Fibroblast of mammary gland (primary cell): ENCODE data around the gene TOMM7.

Experiments used
- DNase-seq: peaks from one replicate; pipeline ENCODE4 v3.0.0-alpha.2; 2010; ENCODE audit warnings: low read depth
- H3K4me3 ChIP-seq: 2 replicates; pipeline ENCODE4 v1.5.1; 2011; ENCODE audit warnings: low read depth, mild to moderate bottlenecking, low read length, moderate library complexity; ENCODE audit not compliant: control insufficient read depth
- CTCF ChIP-seq: conservative IDR thresholded peaks from 2 replicates; pipeline ENCODE4 v1.5.1; 2011; ENCODE audit warnings: low read depth, low read length, inconsistent platforms; ENCODE audit not compliant: control insufficient read depth, insufficient read depth

TOMM7 gene

GRCh38 chr7:22865602-22865960 is 42.9 kb upstream of the TOMM7 start:
- no peak overlapping the region for H3K4me3 ChIP-seq
- no peak for DNase-seq
- TF ChIP-seq CTCF: no peak

DNA sequence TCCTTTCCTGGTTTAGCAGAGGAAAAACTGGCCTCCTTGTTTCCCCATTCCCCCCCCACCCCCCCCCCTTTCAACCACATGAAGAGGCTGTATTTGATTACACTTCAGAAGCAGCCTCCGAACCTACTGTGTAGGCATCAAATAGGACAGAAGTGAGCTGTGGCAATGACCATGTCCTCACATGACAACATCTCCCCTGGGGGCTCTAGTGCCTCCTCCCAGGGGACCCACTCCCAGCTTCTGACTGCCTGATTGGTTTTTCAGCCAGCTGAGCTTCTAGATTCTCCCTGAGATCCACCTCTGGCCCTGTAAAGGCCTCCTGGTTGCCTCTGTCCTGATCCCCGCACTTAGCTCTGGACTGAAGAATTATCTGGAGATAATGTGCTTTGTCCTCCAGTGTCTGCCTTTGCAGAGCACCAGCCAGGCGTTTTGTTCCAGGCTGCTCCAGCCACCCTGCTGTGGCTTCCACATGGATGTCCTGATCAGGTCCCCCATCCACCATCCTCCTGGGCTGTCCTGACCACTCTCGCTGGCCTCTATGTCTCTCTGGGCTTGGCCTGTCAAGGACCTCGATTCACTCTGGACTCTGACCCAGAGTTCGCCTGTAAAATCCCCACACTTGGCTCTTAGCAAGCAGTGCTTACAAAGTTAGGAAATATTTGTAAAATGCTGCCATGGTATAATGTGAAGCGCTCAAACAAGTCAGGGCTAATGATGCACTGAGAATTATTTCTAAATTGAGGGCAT is 42.4 kb upstream of the TOMM7 start:
- peak; percentile 48 for DNase-seq
- no peak overlapping the region for H3K4me3 ChIP-seq
- no peak for TF ChIP-seq CTCF

DNA sequence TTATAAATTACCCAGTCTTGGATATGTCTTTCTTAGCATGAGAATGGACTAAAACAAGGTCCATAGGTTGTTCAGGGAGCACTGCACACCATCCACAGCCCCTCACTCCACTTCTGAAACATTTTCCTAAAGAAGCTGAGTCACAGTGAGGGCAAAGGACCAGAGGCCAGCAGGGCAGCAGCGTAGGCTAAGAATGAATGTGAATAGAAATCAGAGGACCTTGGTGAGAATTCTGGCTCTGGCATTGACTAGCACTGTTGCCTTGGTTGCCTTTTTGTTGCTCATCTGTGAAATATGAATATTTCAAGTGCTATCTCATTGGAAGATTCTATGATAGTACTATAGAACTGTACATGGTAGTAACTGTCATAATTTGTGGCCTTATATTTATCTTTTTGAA is 41.7 kb upstream of the TOMM7 start:
- no peak for TF ChIP-seq CTCF
- DNase-seq: peak; percentile 68
- no peak overlapping the region for H3K4me3 ChIP-seq

GRCh38 chr7:22863156-22863899 is 40.7 kb upstream of the TOMM7 start:
- H3K4me3 ChIP-seq: no peak overlapping the region
- no peak for TF ChIP-seq CTCF
- no peak for DNase-seq

DNA sequence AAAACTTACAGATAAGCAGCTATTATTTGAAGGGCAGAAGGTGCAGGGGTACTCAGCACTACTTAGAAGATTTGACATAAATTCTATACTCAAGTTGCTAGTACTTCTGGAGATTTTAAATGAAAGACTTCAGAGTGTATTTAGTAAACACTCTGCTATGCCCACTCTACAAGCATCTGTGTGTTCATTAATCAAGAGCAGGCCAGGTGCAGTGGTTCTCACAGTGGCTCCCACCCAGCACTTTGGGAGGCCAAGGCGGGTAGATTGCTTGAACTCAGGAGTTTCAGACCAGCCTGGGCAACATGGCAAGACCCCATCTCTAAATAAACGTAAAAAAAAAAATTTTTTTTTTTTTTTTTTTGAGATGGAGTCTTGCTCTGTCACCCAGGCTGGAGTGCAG is 38.9 kb upstream of the TOMM7 start:
- no peak overlapping the region for H3K4me3 ChIP-seq
- no peak for TF ChIP-seq CTCF
- no peak for DNase-seq

- DNase-seq: no peak
- TF ChIP-seq CTCF: peak; percentile 46
- H3K4me3 ChIP-seq: no peak overlapping the region
Observed at GRCh38 chr7:22860784-22861482, 38.3 kb upstream of the TOMM7 start.
